ENCODE data around the gene PDE3A.
"Not testable (repeated sequence)": the region's sequence is repeated elsewhere in the genome, so short reads cannot be mapped to it uniquely, and the experiment has no call there.

The PDE3A gene
- 0 reads per million in 4 donors for total RNA-seq

- DNase-seq, result no peak
Observed at GRCh38 chr12:20368114-20368650, at the start of gene PDE3A. PDE3A (plus strand) TSS chr12:20368537; CDS start chr12:20369285, 748 bp downstream.

GRCh38 chr12:20319366-20319765 lies 49.0 kb upstream of the PDE3A start:
- DNase-seq, result no peak

GRCh38 chr12:20320552-20320951 lies 47.8 kb upstream of the PDE3A start:
- DNase-seq, result no peak

GRCh38 chr12:20330826-20331505 lies 37.4 kb upstream of the PDE3A start:
- DNase-seq, result not testable (repeated sequence)

- no peak for DNase-seq
Observed at GRCh38 chr12:20339060-20339459, 29.3 kb upstream of the PDE3A start.

- no peak for DNase-seq
Observed at GRCh38 chr12:20342111-20342510, 26.2 kb upstream of the PDE3A start.

- no peak for DNase-seq
Observed at GRCh38 chr12:20345866-20346265, 22.5 kb upstream of the PDE3A start.

GRCh38 chr12:20350026-20350425 lies 18.3 kb upstream of the PDE3A start:
- no peak for DNase-seq

- DNase-seq, result no peak
Observed at GRCh38 chr12:20350495-20350894, 17.8 kb upstream of the PDE3A start.

GRCh38 chr12:20351406-20351805 lies 16.9 kb upstream of the PDE3A start:
- no peak for DNase-seq

- no peak for DNase-seq
Observed at GRCh38 chr12:20356048-20356447, 12.3 kb upstream of the PDE3A start.

- DNase-seq, result no peak
Observed at GRCh38 chr12:20360407-20360806, 7.9 kb upstream of the PDE3A start.

- DNase-seq, result no peak
Observed at GRCh38 chr12:20361416-20361815, 6.9 kb upstream of the PDE3A start.

GRCh38 chr12:20364501-20364900 lies 3.8 kb upstream of the PDE3A start:
- DNase-seq, result no peak

- DNase-seq, result no peak
Observed at GRCh38 chr12:20366776-20367409, 1.4 kb upstream of the PDE3A start.

GRCh38 chr12:20367583-20368113 lies 689 bp upstream of the PDE3A start:
- no peak for DNase-seq

GRCh38 chr12:20368651-20369304 lies 441 bp downstream of the PDE3A start:
- no peak for DNase-seq

- no peak for DNase-seq
Observed at GRCh38 chr12:20369305-20370013, 1.1 kb downstream of the PDE3A start.

- no peak for DNase-seq
Observed at GRCh38 chr12:20370014-20370386, 1.7 kb downstream of the PDE3A start.

- no peak for DNase-seq
Observed at GRCh38 chr12:20370866-20371519, 2.7 kb downstream of the PDE3A start.

GRCh38 chr12:20372326-20373096 lies 4.2 kb downstream of the PDE3A start:
- DNase-seq, result no peak

GRCh38 chr12:20374795-20375194 lies 6.5 kb downstream of the PDE3A start:
- no peak for DNase-seq
